ENCODE results near the gene ZNF618.

Gene ZNF618

GRCh38 chr9:113953531-113953930 lies 77.4 kb downstream of the ZNF618 start:
- in situ Hi-C loops (cut with HindIII; ENCODE audit: low sequenced_read_pairs) = no loop called here

- in situ Hi-C loops (cut with HindIII; ENCODE audit: low sequenced_read_pairs) = no loop called here
These were observed 78.5 kb downstream of the ZNF618 start for GRCh38 chr9:113954591-113954990.

GRCh38 chr9:113955076-113955752 lies 79.1 kb downstream of the ZNF618 start:
- in situ Hi-C loops (cut with HindIII; ENCODE audit: low sequenced_read_pairs) = no loop called here

GRCh38 chr9:113956901-113957300 lies 80.8 kb downstream of the ZNF618 start:
- in situ Hi-C loops (cut with HindIII; ENCODE audit: low sequenced_read_pairs) = no loop called here

GRCh38 chr9:113957351-113957750 lies 81.2 kb downstream of the ZNF618 start:
- in situ Hi-C loops (cut with HindIII; ENCODE audit: low sequenced_read_pairs) = no loop called here

- in situ Hi-C loops (cut with HindIII; ENCODE audit: low sequenced_read_pairs) = no loop called here
These were observed 81.8 kb downstream of the ZNF618 start for GRCh38 chr9:113957821-113958341.

- in situ Hi-C loops (cut with HindIII; ENCODE audit: low sequenced_read_pairs) = no loop called here
These were observed 82.4 kb downstream of the ZNF618 start for GRCh38 chr9:113958556-113958955.

- in situ Hi-C loops (cut with HindIII; ENCODE audit: low sequenced_read_pairs) = loop anchor here (5.0 kb wide), 2 partner anchors 33 to 62 kb away; no protein-coding TSS in a partner anchor
These were observed 84.7 kb downstream of the ZNF618 start for GRCh38 chr9:113960768-113961167.

- in situ Hi-C loops (cut with HindIII; ENCODE audit: low sequenced_read_pairs) = loop anchor here (5.0 kb wide), 2 partner anchors 35 to 60 kb away; no protein-coding TSS in a partner anchor
These were observed 86.3 kb downstream of the ZNF618 start for GRCh38 chr9:113962396-113962795.

GRCh38 chr9:113963017-113963620 lies 87.0 kb downstream of the ZNF618 start:
- in situ Hi-C loops (cut with HindIII; ENCODE audit: low sequenced_read_pairs) = loop anchor here (5.0 kb wide), 2 partner anchors 36 to 59 kb away; no protein-coding TSS in a partner anchor

GRCh38 chr9:113963696-113964494 lies 87.8 kb downstream of the ZNF618 start:
- in situ Hi-C loops (cut with HindIII; ENCODE audit: low sequenced_read_pairs) = loop anchor here (5.0 kb wide), 2 partner anchors 37 to 58 kb away; no protein-coding TSS in a partner anchor

GRCh38 chr9:113964495-113965170 lies 88.5 kb downstream of the ZNF618 start:
- in situ Hi-C loops (cut with HindIII; ENCODE audit: low sequenced_read_pairs) = loop anchor here (5.0 kb wide), 2 partner anchors 37 to 58 kb away; no protein-coding TSS in a partner anchor

- in situ Hi-C loops (cut with HindIII; ENCODE audit: low sequenced_read_pairs) = no loop called here
These were observed 90.3 kb downstream of the ZNF618 start for GRCh38 chr9:113966394-113966793.

GRCh38 chr9:113967380-113967779 lies 91.3 kb downstream of the ZNF618 start:
- in situ Hi-C loops (cut with HindIII; ENCODE audit: low sequenced_read_pairs) = no loop called here

- in situ Hi-C loops (cut with HindIII; ENCODE audit: low sequenced_read_pairs) = no loop called here
These were observed 93.2 kb downstream of the ZNF618 start for GRCh38 chr9:113969343-113969742.

- in situ Hi-C loops (cut with HindIII; ENCODE audit: low sequenced_read_pairs) = no loop called here
These were observed 97.1 kb downstream of the ZNF618 start for GRCh38 chr9:113973226-113973625.

GRCh38 chr9:113973963-113974413 lies 97.9 kb downstream of the ZNF618 start:
- in situ Hi-C loops (cut with HindIII; ENCODE audit: low sequenced_read_pairs) = no loop called here

- in situ Hi-C loops (cut with HindIII; ENCODE audit: low sequenced_read_pairs) = no loop called here
These were observed 100.8 kb downstream of the ZNF618 start for GRCh38 chr9:113976915-113977314.

- in situ Hi-C loops (cut with HindIII; ENCODE audit: low sequenced_read_pairs) = no loop called here
These were observed 102.7 kb downstream of the ZNF618 start for GRCh38 chr9:113978725-113979342.

All from endothelial cell of hepatic sinusoid (primary cell).